Osteoblast (primary cell): Measurements from ENCODE around the gene BBS1. TPM values are rescaled to one million over a fixed set of nuclear protein-coding genes. Genes with fewer than 3 reads are reported as not detected.
A peak's percentile ranks its signal among the peaks of the same experiment; 100 is the strongest.

Experiments used
- DNase-seq: peaks from one replicate; pipeline ENCODE4 v3.0.0; 2011; ENCODE audit warnings: low spot score, mixed read lengths; ENCODE audit not compliant: insufficient read length; ENCODE audit errors: missing footprints
- H2AFZ ChIP-seq: 2 replicates; pipeline ENCODE4 v1.6.0; 2011; ENCODE audit warnings: mild to moderate bottlenecking, low read length
- H3K27ac ChIP-seq: 2 replicates; pipeline ENCODE4 v1.5.1; 2011; ENCODE audit warnings: mild to moderate bottlenecking, low read depth, low read length, moderate library complexity
- H3K27me3 ChIP-seq: 2 replicates; pipeline ENCODE4 v1.6.0; 2012; ENCODE audit warnings: mild to moderate bottlenecking, control low read depth, inconsistent platforms, low read length, moderate library complexity; ENCODE audit not compliant: insufficient read depth
- H3K36me3 ChIP-seq: 2 replicates; pipeline ENCODE4 v1.5.1; 2011; ENCODE audit warnings: mild to moderate bottlenecking, low read length, control low read depth, moderate library complexity; ENCODE audit not compliant: insufficient read depth
- H3K4me1 ChIP-seq: 2 replicates; pipeline ENCODE4 v1.5.1; 2011; ENCODE audit warnings: mild to moderate bottlenecking, low read length, control low read depth, moderate library complexity; ENCODE audit not compliant: insufficient read depth
- H3K4me2 ChIP-seq: 2 replicates; pipeline ENCODE4 v1.6.0; 2011; ENCODE audit warnings: mild to moderate bottlenecking, low read length; ENCODE audit not compliant: insufficient read depth
- H3K4me3 ChIP-seq: fragments of 200-600 bp; sonication (generic); 3 replicates; pipeline ENCODE4 v1.5.1; 2012; ENCODE audit warnings: mild to moderate bottlenecking, low read length, inconsistent platforms; ENCODE audit not compliant: insufficient read depth
- H3K79me2 ChIP-seq: 2 replicates; pipeline ENCODE4 v1.6.0; 2012; ENCODE audit warnings: mild to moderate bottlenecking, low read length, control low read depth, inconsistent platforms; ENCODE audit not compliant: insufficient read depth
- H3K9me3 ChIP-seq: 2 replicates; pipeline ENCODE4 v1.5.1; 2011; ENCODE audit warnings: low read depth, low read length, control low read depth
- H4K20me1 ChIP-seq: 2 replicates; pipeline ENCODE4 v1.6.0; 2012; ENCODE audit warnings: mild to moderate bottlenecking, low read length, control low read depth; ENCODE audit not compliant: insufficient read depth
- CTCF ChIP-seq: IDR thresholded peaks from 2 replicates; pipeline ENCODE4 v1.5.1; 2011; ENCODE audit warnings: mild to moderate bottlenecking, low read depth, low read length, moderate library complexity; ENCODE audit errors: extremely low read depth
- total RNA-seq: library from RNA; depleted of rRNA; stranded (reverse); fragments of >200 nt; gene quantifications from 2 replicates; pipeline ENCODE4 v1.2.3, GENCODE V29; 2012

BBS1 gene
- total RNA-seq, 1 donor, result 43.8 TPM

DNA sequence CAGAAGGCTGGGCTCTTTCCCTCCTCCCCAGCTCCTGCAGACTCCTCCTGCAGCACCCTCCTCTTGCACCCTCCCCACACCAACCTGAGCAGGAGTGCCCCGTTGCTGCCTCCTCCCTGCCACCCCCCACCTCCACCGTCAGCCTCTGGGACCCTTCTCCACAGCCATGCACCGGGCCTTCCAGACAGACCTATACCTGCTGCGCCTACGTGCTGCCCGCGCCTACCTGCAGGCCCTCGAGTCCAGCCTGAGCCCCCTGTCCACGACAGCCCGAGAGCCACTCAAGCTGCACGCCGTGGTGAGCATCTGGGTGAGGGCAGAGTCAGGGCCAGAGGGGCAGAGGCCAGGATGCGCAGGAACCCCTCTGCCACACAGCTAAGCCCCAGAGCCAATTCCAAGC is 19.2 kb downstream of the BBS1 start:
- no peak overlapping the region for H3K4me3 ChIP-seq
- H3K4me2 ChIP-seq, result no peak overlapping the region
- peak; percentile 0 for DNase-seq
- no peak overlapping the region for H2AFZ ChIP-seq
- no peaks in the 10 kb centered on the region for H3K9me3 ChIP-seq
- H3K79me2 ChIP-seq, result no peaks in the 10 kb centered on the region
- no peaks in the 10 kb centered on the region for H3K4me1 ChIP-seq
- no peaks in the 10 kb centered on the region for H3K27me3 ChIP-seq
- H3K27ac ChIP-seq, result no peak overlapping the region
- TF ChIP-seq CTCF, result no peak
- H4K20me1 ChIP-seq, result no peaks in the 10 kb centered on the region
- no peaks in the 10 kb centered on the region for H3K36me3 ChIP-seq

DNA sequence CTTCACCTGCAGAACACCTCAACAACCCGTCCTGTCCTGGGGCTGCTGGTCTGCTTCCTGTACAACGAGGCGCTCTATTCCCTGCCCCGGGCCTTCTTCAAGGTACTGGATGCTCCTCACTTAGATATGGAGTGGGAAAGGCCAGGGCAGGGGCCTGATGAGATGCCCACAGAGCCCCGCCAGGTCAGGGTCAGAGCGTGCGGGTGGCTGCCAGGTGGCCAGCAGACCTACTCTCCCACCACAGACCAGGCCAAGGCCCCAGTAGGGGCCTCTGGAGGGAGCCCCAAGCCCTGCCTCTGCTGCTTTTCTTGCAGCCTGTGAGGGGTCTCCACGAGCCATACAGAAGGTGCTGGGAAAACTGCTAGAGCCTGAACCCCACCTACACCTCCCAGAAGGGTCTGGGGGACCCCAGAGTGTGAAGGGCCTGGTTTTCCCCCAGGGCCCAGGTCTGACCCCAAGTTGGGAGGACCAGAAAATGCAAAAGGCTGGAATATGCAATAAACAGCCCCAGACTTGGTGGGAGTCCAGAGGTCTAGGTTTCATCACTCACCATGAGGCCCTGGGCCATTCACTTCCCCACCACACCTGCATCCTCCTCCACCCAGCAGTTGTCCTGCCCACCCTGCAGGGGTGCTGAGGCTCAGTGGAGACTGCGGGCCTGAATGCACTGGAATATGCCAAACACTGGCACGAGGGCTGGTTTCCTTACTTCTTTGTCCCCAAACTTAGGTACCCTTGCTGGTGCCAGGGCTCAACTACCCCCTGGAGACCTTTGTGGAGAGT is 20.7 kb downstream of the BBS1 start:
- Histone ChIP-seq H4K20me1 (no peaks in the 10 kb centered on the region), H2AFZ (no peak overlapping the region), H3K9me3 (no peaks in the 10 kb centered on the region), H3K36me3 (peaks cover 7% of the 10 kb centered on the region), H3K27me3 (no peaks in the 10 kb centered on the region), H3K79me2 (no peaks in the 10 kb centered on the region), H3K27ac (no peak overlapping the region), H3K4me2 (no peak overlapping the region), H3K4me1 (no peaks in the 10 kb centered on the region), H3K4me3 (no peak overlapping the region)
- no peak for TF ChIP-seq CTCF
- DNase-seq, result peak; percentile 30

DNA sequence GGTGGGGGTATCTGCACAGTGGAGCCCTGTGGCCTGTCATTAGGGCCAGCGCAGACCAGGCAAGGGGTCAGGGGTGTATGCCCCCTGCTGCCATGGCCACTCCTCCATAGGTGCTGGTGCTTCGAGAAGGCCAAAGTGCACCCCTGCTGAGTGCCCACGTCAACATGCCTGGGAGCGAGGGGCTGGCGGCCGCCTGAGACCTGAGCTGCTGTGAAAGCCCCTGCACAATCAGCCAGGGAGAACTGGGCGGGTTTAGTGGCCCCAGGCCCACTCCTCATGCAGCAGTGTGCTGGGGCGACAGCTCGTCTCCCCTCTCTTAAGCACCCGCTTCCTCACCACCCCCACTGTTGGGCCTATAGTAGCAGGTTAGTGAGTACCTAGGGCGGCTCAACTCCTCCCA is 21.4 kb downstream of the BBS1 start:
- peak; percentile 54 for DNase-seq
- peaks cover 7% of the 10 kb centered on the region for H3K36me3 ChIP-seq
- no peaks in the 10 kb centered on the region for H4K20me1 ChIP-seq

More for the DNA sequence above, 21.4 kb downstream of the BBS1 start:
- Histone ChIP-seq H2AFZ (no peak overlapping the region), H3K4me3 (no peak overlapping the region), H3K27me3 (no peaks in the 10 kb centered on the region), H3K27ac (no peak overlapping the region), H3K4me2 (no peak overlapping the region), H3K79me2 (no peaks in the 10 kb centered on the region), H3K4me1 (no peaks in the 10 kb centered on the region), H3K9me3 (no peaks in the 10 kb centered on the region)
- no peak for TF ChIP-seq CTCF
